A673 (cell line): ENCODE data around the gene KCTD8. TPM values are rescaled to one million over a fixed set of nuclear protein-coding genes. Genes with fewer than 3 reads are reported as not detected.

Experiments
- BruUV-seq: library from RNA; stranded (reverse); fragments of 400-500 nt; replicated peaks from 2 replicates; lab custom pipeline; 2021; lab: Mats Ljungman, UMichigan
- CTCF ChIA-PET: fragments of 300-600 bp; sonication (Branson Sonifier 250); formaldehyde crosslinking; loops from one replicate; lab custom pipeline; 2022; ENCODE audit warnings: antibody characterized with exemption; lab: Charles Lee
- POLR2A ChIA-PET: fragments of 300-600 bp; sonication (Branson Sonifier 250); formaldehyde crosslinking; loops from one replicate; lab custom pipeline; 2022; ENCODE audit warnings: antibody characterized with exemption; ENCODE audit not compliant: low non-redundant PET; lab: Charles Lee
- DNase-seq: peaks from one replicate; pipeline ENCODE4 v3.0.0-alpha.2; 2015; ENCODE audit warnings: low spot score
- H3K27ac ChIP-seq: fragments of 200-600 bp; sonication (generic); 2 replicates; pipeline ENCODE4 v1.5.1; 2016; ENCODE audit warnings: mixed run types, low read depth, mild to moderate bottlenecking, mixed read lengths, antibody characterized with exemption, low read length; ENCODE audit not compliant: poor library complexity, severe bottlenecking
- H3K27me3 ChIP-seq: fragments of 200-600 bp; sonication (generic); replicated peaks from 2 replicates; pipeline ENCODE4 v1.6.1; 2017; ENCODE audit warnings: mixed run types, low read depth, mild to moderate bottlenecking, mixed read lengths, antibody characterized with exemption, low read length; ENCODE audit not compliant: insufficient read depth, poor library complexity
- H3K36me3 ChIP-seq: fragments of 200-600 bp; sonication (generic); 2 replicates; pipeline ENCODE4 v1.6.1; 2016; ENCODE audit warnings: mixed run types, mild to moderate bottlenecking, mixed read lengths, antibody characterized with exemption, low read length; ENCODE audit not compliant: insufficient read depth, poor library complexity, severe bottlenecking
- H3K4me1 ChIP-seq: fragments of 200-600 bp; sonication (generic); 2 replicates; pipeline ENCODE4 v1.6.1; 2017; ENCODE audit warnings: mixed run types, mild to moderate bottlenecking, mixed read lengths, antibody characterized with exemption, low read length; ENCODE audit not compliant: insufficient read depth, poor library complexity, severe bottlenecking
- H3K4me3 ChIP-seq: fragments of 200-600 bp; sonication (generic); 2 replicates; pipeline ENCODE4 v1.5.1; 2016; ENCODE audit warnings: low read depth, mixed run types, mild to moderate bottlenecking, mixed read lengths, low read length; ENCODE audit not compliant: poor library complexity, severe bottlenecking
- H3K9me3 ChIP-seq: fragments of 200-600 bp; sonication (generic); 2 replicates; pipeline ENCODE4 v1.6.1; 2016; ENCODE audit warnings: mixed run types, low read depth, mild to moderate bottlenecking, mixed read lengths, antibody characterized with exemption, low read length; ENCODE audit not compliant: poor library complexity, severe bottlenecking
- CTCF ChIP-seq: fragments of 300-800, 200-600 bp; sonication (generic); conservative IDR thresholded peaks from 2 replicates; pipeline ENCODE4 v1.5.1; 2017; ENCODE audit warnings: low read depth, mild to moderate bottlenecking, antibody characterized with exemption, low read length, moderate library complexity, mixed read lengths
- EZH2 ChIP-seq: fragments of 200-600 bp; sonication (generic); IDR thresholded peaks from 2 replicates; pipeline ENCODE4 v1.6.1; 2017; ENCODE audit warnings: borderline replicate concordance, low read depth, mild to moderate bottlenecking, mixed read lengths, antibody characterized with exemption, low read length; ENCODE audit not compliant: poor library complexity, severe bottlenecking
- intact Hi-C: fragments of 100-400 bp; cut with micrococcal nuclease; formaldehyde crosslinking; loops from one replicate; pipeline ENCODE4 v1.10.0; 2022; ENCODE audit not compliant: unreplicated experiment
- total RNA-seq: library from RNA; stranded (reverse); gene quantifications from 2 replicates; pipeline ENCODE4 v1.2.3, GENCODE V29; 2021

Gene KCTD8
- total RNA-seq, 1 experiment from 2014 or later: not detected

- no peak for TF ChIP-seq CTCF
- TF ChIP-seq EZH2: no peak
- Histone ChIP-seq H3K36me3 (no peaks in the 10 kb centered on the region), H3K27me3 (no peaks in the 10 kb centered on the region), H3K9me3 (peaks cover 5% of the 10 kb centered on the region), H3K4me3 (no peak overlapping the region), H3K27ac (no peak overlapping the region), H3K4me1 (no peaks in the 10 kb centered on the region)
- intact Hi-C loops: no loop called here
- ChIA-PET POLR2A (no interaction called here), CTCF (no interaction called here)
- no TSS peak for BruUV-seq
- no peak for DNase-seq
These were observed 192.2 kb downstream of the KCTD8 start for GRCh38 chr4:44256414-44256813.

GRCh38 chr4:44237643-44238042 lies 211.0 kb downstream of the KCTD8 start:
- H3K36me3 ChIP-seq: no peaks in the 10 kb centered on the region
- no TSS peak for BruUV-seq
- intact Hi-C loops: no loop called here
- H3K4me1 ChIP-seq: no peaks in the 10 kb centered on the region
- no peaks in the 10 kb centered on the region for H3K27me3 ChIP-seq
- CTCF ChIA-PET: no interaction called here
- peaks cover 16% of the 10 kb centered on the region for H3K9me3 ChIP-seq
- H3K4me3 ChIP-seq: no peak overlapping the region
- DNase-seq: no peak
- no peak overlapping the region for H3K27ac ChIP-seq
- POLR2A ChIA-PET: no interaction called here
- no peak for TF ChIP-seq EZH2
- TF ChIP-seq CTCF: no peak

DNA sequence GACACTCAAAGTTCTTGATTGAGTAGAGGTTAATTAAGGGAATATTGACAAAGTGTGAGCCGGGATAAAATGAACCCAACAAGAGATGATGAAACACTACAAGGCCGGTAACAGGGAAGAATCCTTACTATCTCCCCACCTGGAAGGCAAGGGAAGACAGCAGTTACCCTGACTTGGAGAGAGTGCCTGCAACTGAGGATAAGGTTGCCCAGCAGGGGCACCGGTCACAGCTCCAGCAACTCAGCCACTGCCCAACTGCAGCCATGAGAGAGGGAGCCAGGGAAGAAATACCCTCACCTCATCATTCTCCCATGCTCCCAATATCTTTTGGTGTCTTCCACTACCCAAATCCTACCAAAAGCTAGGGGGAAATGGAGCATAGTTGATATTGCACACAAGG lies 212.7 kb downstream of the KCTD8 start:
- no peak overlapping the region for H3K27ac ChIP-seq
- ChIA-PET POLR2A (no interaction called here), CTCF (no interaction called here)
- H3K9me3 ChIP-seq: peaks cover 24% of the 10 kb centered on the region
- BruUV-seq: no TSS peak
- intact Hi-C loops: no loop called here
- no peak overlapping the region for H3K4me3 ChIP-seq
- no peak for DNase-seq
- no peak for TF ChIP-seq EZH2
- no peak for TF ChIP-seq CTCF
- no peaks in the 10 kb centered on the region for H3K27me3 ChIP-seq
- H3K36me3 ChIP-seq: no peaks in the 10 kb centered on the region
- H3K4me1 ChIP-seq: no peaks in the 10 kb centered on the region
